Gastroesophageal sphincter (tissue), 3 donors: ENCODE measurements around the gene RPUSD2.

Source experiments
- EP300 ChIP-seq: sonication (generic); formaldehyde crosslinking; IDR thresholded peaks from one replicate; pipeline ENCODE4 v1.6.1; 2017; ENCODE audit warnings: antibody characterized with exemption, mild to moderate bottlenecking
- POLR2A ChIP-seq, 2 donors: fragments of 450-650 bp; IDR thresholded peaks; one replicate each; pipeline ENCODE4 v1.6.1; 2017; ENCODE audit warnings: antibody characterized with exemption in 2 of 2, mild to moderate bottlenecking in 2 of 2, moderate library complexity in 1 of 2
- POLR2AphosphoS5 ChIP-seq: sonication (generic); formaldehyde crosslinking; IDR thresholded peaks from one replicate; pipeline ENCODE4 v1.6.1; 2017; ENCODE audit warnings: antibody characterized with exemption
- TF ChIP-seq, protein P1 (sequence below), 4 experiments: fragments of 200-600 bp in 2 of 4; fragments of 450-650 bp in 2 of 4; sonication (generic) in 1 of 4; IDR thresholded peaks; one replicate each; pipeline ENCODE4 v1.5.1; 2017 to 2019; ENCODE audit warnings: antibody characterized with exemption in 4 of 4, mild to moderate bottlenecking in 2 of 4, moderate library complexity in 2 of 4

DNA sequence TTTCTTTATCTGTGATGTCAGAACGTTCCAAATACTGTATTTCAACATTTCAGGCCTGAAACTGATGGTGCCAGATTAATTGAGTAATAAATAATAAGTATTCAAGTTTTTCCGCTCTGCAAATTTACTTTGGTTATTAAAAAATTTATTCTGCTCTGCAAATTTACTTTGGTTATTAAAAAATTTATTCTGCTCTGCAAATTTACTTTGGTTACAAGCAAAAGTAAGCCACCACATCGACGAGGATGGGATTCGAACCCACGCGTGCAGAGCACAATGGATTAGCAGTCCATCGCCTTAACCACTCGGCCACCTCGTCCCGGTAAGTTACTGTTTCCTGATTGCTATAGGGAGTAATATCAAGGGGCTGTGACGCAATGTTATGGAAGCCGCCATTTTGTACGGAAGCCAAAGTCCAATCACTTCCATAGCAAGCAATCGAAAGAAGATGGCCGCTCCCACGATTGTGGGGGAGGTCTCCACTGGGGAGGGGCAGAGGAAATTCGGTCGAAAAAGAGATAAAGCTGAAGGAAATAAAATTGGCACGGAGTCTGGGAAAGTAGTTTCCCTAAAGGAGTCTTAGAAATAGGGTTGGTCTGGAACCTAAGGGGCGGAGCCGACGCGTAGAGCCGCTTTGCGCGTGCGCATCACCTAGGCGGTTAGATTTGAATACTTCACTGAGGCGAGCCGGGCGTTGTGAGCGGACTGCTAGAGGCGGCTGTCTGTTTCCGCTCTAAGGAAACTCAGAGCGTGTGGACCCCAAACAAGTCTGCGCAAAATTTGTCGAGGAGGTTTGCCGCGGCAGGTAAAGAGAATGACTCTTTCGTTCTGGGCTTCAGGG is 24.7 kb downstream of the RPUSD2 start, which contains the start of gene KNL1:
- TF ChIP-seq, protein P1, sequence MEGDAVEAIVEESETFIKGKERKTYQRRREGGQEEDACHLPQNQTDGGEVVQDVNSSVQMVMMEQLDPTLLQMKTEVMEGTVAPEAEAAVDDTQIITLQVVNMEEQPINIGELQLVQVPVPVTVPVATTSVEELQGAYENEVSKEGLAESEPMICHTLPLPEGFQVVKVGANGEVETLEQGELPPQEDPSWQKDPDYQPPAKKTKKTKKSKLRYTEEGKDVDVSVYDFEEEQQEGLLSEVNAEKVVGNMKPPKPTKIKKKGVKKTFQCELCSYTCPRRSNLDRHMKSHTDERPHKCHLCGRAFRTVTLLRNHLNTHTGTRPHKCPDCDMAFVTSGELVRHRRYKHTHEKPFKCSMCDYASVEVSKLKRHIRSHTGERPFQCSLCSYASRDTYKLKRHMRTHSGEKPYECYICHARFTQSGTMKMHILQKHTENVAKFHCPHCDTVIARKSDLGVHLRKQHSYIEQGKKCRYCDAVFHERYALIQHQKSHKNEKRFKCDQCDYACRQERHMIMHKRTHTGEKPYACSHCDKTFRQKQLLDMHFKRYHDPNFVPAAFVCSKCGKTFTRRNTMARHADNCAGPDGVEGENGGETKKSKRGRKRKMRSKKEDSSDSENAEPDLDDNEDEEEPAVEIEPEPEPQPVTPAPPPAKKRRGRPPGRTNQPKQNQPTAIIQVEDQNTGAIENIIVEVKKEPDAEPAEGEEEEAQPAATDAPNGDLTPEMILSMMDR (IDR thresholded peaks at IDR 0.05) = no peak
- TF ChIP-seq POLR2A (IDR thresholded peaks at IDR 0.05) (no peak), POLR2AphosphoS5 (peak; percentile 78), EP300 (no peak)
